Measurements from ENCODE around the gene NDUFB3. TPM values are rescaled to one million over a fixed set of nuclear protein-coding genes. Genes with fewer than 3 reads are reported as not detected.
"Not testable (repeated sequence)": the region's sequence is repeated elsewhere in the genome, so short reads cannot be mapped to it uniquely, and the experiment has no call there.

Gene NDUFB3
- total and polyA plus RNA-seq, 7 donors = 85.3 to 370 (median 97.9) TPM

- no peak overlapping the region for H3K27ac ChIP-seq
- no peak overlapping the region for H3K4me3 ChIP-seq
- H3K27me3 ChIP-seq = no peaks in the 10 kb centered on the region
- DNase-seq = no peak
- 14 to 45% methylated on average over 2 of the region's 2 CpGs for WGBS, 2 donors
- H3K9me3 ChIP-seq = no peaks in the 10 kb centered on the region
- peaks cover 0 to 15% (median 12%) of the 10 kb centered on the region in 4 donors for H3K4me1 ChIP-seq
- intact Hi-C loops (cut with DNase I) = no loop called here
- TF ChIP-seq POLR2A (IDR thresholded peaks at IDR 0.05) (no peak), POLR2AphosphoS5 (IDR thresholded peaks at IDR 0.05) (no peak)
- peaks cover 0 to 7% (median 0%) of the 10 kb centered on the region in 4 donors for H3K36me3 ChIP-seq
Measured at GRCh38 chr2:201057087-201057521, 14.7 kb upstream of the NDUFB3 start.

GRCh38 chr2:201057715-201058248 is 14.0 kb upstream of the NDUFB3 start:
- DNase-seq = no peak
- no peak for TF ChIP-seq CTCF (IDR thresholded peaks at IDR 0.05)
- TF ChIP-seq POLR2AphosphoS5 (IDR thresholded peaks at IDR 0.05) = no peak
- TF ChIP-seq POLR2A (IDR thresholded peaks at IDR 0.05) = no peak
- TF ChIP-seq EP300 (IDR thresholded peaks at IDR 0.05) = no peak
- H3K27ac ChIP-seq = no peak overlapping the region
- no peaks in the 10 kb centered on the region for H3K9me3 ChIP-seq
- H3K36me3 ChIP-seq = peaks cover 0 to 7% (median 0%) of the 10 kb centered on the region in 4 donors
- WGBS, 2 donors = 64 to 83% methylated on average over 4 of the region's 4 CpGs
- no peaks in the 10 kb centered on the region for H3K27me3 ChIP-seq
- H3K4me1 ChIP-seq = peaks cover 0 to 15% (median 12%) of the 10 kb centered on the region in 4 donors
- intact Hi-C loops (cut with DNase I) = no loop called here
- H3K4me3 ChIP-seq = no peak overlapping the region

GRCh38 chr2:201058914-201059313 is 12.9 kb upstream of the NDUFB3 start:
- intact Hi-C loops (cut with DNase I) = no loop called here
- no peak overlapping the region for H3K27ac ChIP-seq
- peaks cover 0 to under 1% (median 0%) of the 10 kb centered on the region in 4 donors for H3K36me3 ChIP-seq
- H3K27me3 ChIP-seq = no peaks in the 10 kb centered on the region
- H3K4me3 ChIP-seq = no peak overlapping the region
- 24 to 67% methylated on average over 1 of the region's 1 CpG for WGBS, 2 donors
- no peak for TF ChIP-seq EP300 (IDR thresholded peaks at IDR 0.05)
- DNase-seq = no peak
- no peaks in the 10 kb centered on the region for H3K9me3 ChIP-seq
- H3K4me1 ChIP-seq = peaks cover 0 to 15% (median 12%) of the 10 kb centered on the region in 4 donors

- Histone ChIP-seq H3K4me3 (no peak overlapping the region), H3K27me3 (no peaks in the 10 kb centered on the region), H3K9me3 (no peaks in the 10 kb centered on the region), H3K36me3 (no peaks in the 10 kb centered on the region), H3K4me1 (peaks cover 0 to 15% (median 12%) of the 10 kb centered on the region in 4 donors), H3K27ac (no peak overlapping the region)
- intact Hi-C loops (cut with DNase I) = no loop called here
- no peak for DNase-seq
- 90 to 93% methylated on average over 10 of the region's 10 CpGs for WGBS, 2 donors
- TF ChIP-seq CTCF (IDR thresholded peaks at IDR 0.05) (no peak), POLR2A (IDR thresholded peaks at IDR 0.05) (no peak), EP300 (IDR thresholded peaks at IDR 0.05) (no peak), POLR2AphosphoS5 (IDR thresholded peaks at IDR 0.05) (no peak)
Measured at GRCh38 chr2:201059961-201060755, 11.6 kb upstream of the NDUFB3 start.

GRCh38 chr2:201063516-201063915 is 8.3 kb upstream of the NDUFB3 start:
- 90 to 93% methylated on average over 5 of the region's 5 CpGs for WGBS, 2 donors
- DNase-seq; H3K27ac ChIP-seq; H3K36me3 ChIP-seq; H3K27me3 ChIP-seq; intact Hi-C loops (cut with DNase I); H3K9me3 ChIP-seq; H3K4me3 ChIP-seq: not testable (repeated sequence)
- peaks cover 0 to 14% (median 13%) of the 10 kb centered on the region in 4 donors for H3K4me1 ChIP-seq

GRCh38 chr2:201064797-201065329 is 6.9 kb upstream of the NDUFB3 start:
- Histone ChIP-seq H3K27ac (no peak overlapping the region), H3K4me1 (peaks cover 0 to 27% (median 23%) of the 10 kb centered on the region in 4 donors), H3K36me3 (no peaks in the 10 kb centered on the region), H3K9me3 (no peaks in the 10 kb centered on the region), H3K4me3 (no peak overlapping the region), H3K27me3 (no peaks in the 10 kb centered on the region)
- DNase-seq = no peak
- 20 to 68% methylated on average over 2 of the region's 2 CpGs for WGBS, 2 donors
- TF ChIP-seq EP300 (IDR thresholded peaks at IDR 0.05) = no peak
- TF ChIP-seq POLR2A (IDR thresholded peaks at IDR 0.05) = no peak
- TF ChIP-seq CTCF (IDR thresholded peaks at IDR 0.05) = no peak
- no peak for TF ChIP-seq POLR2AphosphoS5 (IDR thresholded peaks at IDR 0.05)
- intact Hi-C loops (cut with DNase I) = no loop called here
